Omental fat pad (tissue), 4 donors: ENCODE data around the gene PNPLA8. TPM values are rescaled to one million over a fixed set of nuclear protein-coding genes. Genes with fewer than 3 reads are reported as not detected.

Experiments used
- ATAC-seq: fragments of 150-250 bp; one replicate; pipeline ENCODE4 v1.9.1; 2016; ENCODE audit warnings: mild to moderate bottlenecking, moderate library complexity; ENCODE audit not compliant: low FRiP score
- DNase-seq: peaks from one replicate; pipeline ENCODE4 v3.0.0-alpha.2; 2019; ENCODE audit warnings: low spot score
- CTCF ChIP-seq, 3 donors: fragments of 450-650 bp; IDR thresholded peaks; one replicate each; pipeline ENCODE4 v1.5.1; 2016 to 2017; ENCODE audit warnings: antibody characterized with exemption in 3 of 3, mild to moderate bottlenecking in 3 of 3, moderate library complexity in 2 of 3
- total RNA-seq, 4 donors: library from RNA; depleted of rRNA; stranded (reverse); fragments of >200 nt; gene quantifications; one replicate each; pipeline ENCODE4 v1.1.0, GENCODE V29; 2016

PNPLA8 gene
- total RNA-seq, 4 donors from 2014 or later = 38.8 to 80.6 (median 60.4) TPM

GRCh38 chr7:108442039-108442568, 83.8 kb downstream of the PNPLA8 start:
- TF ChIP-seq CTCF (IDR thresholded peaks at IDR 0.05) = no peak
- ATAC-seq (no peak), DNase-seq (no peak)

- no peak for ATAC-seq
- TF ChIP-seq CTCF (IDR thresholded peaks at IDR 0.05) = no peak
- DNase-seq = no peak
These were observed 84.5 kb downstream of the PNPLA8 start for GRCh38 chr7:108441392-108441955.

- no peak for ATAC-seq
- no peak for DNase-seq
- no peak for TF ChIP-seq CTCF (IDR thresholded peaks at IDR 0.05)
These were observed 85.3 kb downstream of the PNPLA8 start for GRCh38 chr7:108440613-108441012.

GRCh38 chr7:108436906-108437305, 89.0 kb downstream of the PNPLA8 start:
- ATAC-seq (no peak), DNase-seq (no peak)
- TF ChIP-seq CTCF (IDR thresholded peaks at IDR 0.05) = no peak

GRCh38 chr7:108434010-108434409, 91.9 kb downstream of the PNPLA8 start:
- TF ChIP-seq CTCF (IDR thresholded peaks at IDR 0.05) = no peak

GRCh38 chr7:108431099-108431498, 94.8 kb downstream of the PNPLA8 start:
- no peak for DNase-seq
- no peak for ATAC-seq
- TF ChIP-seq CTCF (IDR thresholded peaks at IDR 0.05) = no peak

More at GRCh38 chr7:108434010-108434409, 91.9 kb downstream of the PNPLA8 start:
- no peak for ATAC-seq
- no peak for DNase-seq

- no peak for DNase-seq
- TF ChIP-seq CTCF (IDR thresholded peaks at IDR 0.05) = no peak
- ATAC-seq = no peak
These were observed 95.3 kb downstream of the PNPLA8 start for GRCh38 chr7:108430664-108431063.
